GM19240 (cell line): ENCODE data around the gene UBE3A.

Source experiments
- DNase-seq: peaks from one replicate; pipeline ENCODE4 v3.0.0; 2011; ENCODE audit warnings: low spot score; ENCODE audit not compliant: insufficient read length

The UBE3A gene

GRCh38 chr15:25406261-25406660 lies 32.6 kb downstream of the UBE3A start:
- DNase-seq = no peak

DNA sequence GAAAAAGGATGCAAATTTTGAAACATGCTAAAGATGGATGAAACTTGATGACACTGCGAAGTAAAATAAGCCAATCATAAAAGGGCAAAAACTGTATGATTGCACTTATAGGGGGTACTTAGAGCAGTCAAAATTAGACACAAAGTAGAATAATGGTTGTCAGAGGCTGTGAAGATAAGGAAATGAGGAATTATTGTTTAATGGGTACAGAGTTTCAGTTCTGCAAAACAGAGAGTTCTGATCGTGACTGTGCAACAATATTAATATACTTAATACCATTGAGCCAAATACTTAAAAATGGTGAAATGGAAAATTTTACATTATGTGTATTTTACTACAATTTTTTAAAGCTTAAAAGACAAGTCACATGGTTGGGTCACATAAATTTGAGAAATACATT lies 35.1 kb downstream of the UBE3A start:
- DNase-seq = no peak

DNA sequence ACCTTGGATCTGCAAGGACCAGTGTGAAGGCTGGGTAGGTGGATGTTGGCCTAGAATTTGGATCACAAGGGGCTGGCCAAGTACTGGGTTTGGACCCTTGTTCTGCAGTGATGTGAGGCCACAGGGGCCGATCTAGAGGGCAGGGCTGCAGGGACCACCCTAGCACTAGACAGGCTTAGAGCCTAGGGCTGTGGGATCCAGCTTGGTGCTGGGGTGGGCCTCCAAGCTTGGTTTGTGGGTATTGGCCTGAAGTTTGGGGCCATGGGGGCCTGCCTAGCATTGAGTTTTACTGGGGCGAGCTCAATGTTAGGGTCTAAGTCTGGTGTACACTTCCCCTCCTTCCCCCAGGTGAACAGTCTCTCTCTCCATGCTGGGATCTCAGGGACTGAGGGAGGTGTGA lies 36.5 kb downstream of the UBE3A start:
- no peak for DNase-seq

GRCh38 chr15:25401501-25401900 lies 37.3 kb downstream of the UBE3A start:
- DNase-seq = no peak

DNA sequence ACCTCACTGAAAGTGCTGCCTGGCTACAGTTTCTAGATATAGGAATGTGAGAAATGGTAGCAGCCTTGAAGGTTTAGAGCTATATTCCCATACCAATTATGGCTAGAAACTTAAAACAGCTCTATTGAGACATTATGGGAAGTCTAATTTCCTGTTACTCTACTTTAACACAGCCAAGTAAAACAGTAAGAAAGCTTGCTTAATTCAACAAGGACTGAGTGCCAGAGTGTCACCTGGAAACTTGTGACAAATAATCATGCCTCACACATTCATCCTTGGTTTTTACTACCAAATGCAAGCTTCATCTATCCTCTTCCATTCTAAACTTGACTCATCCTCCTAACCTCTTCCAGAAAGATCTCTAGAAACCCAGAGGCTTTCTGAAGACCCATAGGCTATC lies 41.7 kb downstream of the UBE3A start:
- DNase-seq = no peak

- DNase-seq = no peak
Observed at GRCh38 chr15:25394898-25395297, 43.9 kb downstream of the UBE3A start.

DNA sequence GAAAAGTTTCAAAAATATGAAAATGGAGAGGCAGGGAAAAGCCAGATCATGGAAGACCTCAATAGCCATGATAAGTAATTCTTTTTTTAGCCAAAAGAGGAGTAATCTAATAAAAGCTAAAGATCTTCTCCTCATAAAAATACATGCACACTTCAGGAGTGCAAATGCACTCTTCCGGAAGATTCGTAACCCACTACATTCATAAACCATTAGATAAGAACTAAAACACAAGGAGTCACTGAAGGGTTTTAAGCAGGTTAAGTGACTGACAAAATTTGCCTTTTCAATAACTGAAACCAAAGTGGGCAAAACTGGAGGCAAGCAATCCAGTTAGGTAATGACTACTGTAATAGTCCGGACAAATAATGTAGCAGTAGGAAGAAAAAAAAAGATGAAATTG lies 46.0 kb downstream of the UBE3A start:
- no peak for DNase-seq

GRCh38 chr15:25391971-25392721 lies 46.7 kb downstream of the UBE3A start:
- no peak for DNase-seq

- DNase-seq = no peak
Observed at GRCh38 chr15:25385986-25386385, 52.8 kb downstream of the UBE3A start.

DNA sequence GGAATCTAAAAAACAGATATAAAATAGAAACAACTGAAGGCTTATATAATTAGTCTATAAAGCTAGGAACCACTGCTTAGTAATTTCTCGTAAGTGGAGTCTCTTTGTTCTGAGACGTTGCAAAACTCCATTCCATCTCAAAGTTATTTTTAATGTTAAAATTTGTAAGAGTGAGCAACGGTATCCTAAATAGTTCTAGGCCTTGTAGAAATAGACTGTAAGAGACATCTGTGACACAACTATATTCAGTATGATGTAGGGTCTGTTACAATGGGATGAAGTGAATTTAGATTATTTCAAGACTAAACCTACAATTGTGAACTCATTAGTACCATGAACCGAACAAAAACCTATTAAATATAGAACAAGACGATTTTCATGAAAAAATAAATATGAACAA lies 57.2 kb downstream of the UBE3A start:
- DNase-seq = no peak

- no peak for DNase-seq
Observed at GRCh38 chr15:25378501-25378901, 60.3 kb downstream of the UBE3A start.

- no peak for DNase-seq
Observed at GRCh38 chr15:25375557-25375956, 63.3 kb downstream of the UBE3A start.

DNA sequence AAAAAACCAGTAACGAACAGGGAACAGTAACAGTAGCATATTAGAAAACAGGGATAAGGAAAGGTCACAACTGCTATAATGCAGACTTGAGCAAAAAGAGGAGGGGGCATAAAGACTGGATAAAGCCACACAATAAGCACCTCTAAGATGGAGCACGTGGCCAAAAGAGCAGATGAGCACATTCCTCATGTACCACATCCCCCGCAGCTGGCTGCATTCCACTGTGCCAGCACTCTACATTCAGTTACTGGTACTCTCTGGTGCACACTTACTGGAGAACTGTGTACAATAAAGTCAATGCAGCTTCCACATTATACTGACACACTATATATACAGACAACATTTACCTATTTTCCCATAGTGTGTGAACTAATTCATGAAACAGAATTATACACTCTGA lies 64.7 kb downstream of the UBE3A start:
- no peak for DNase-seq

- no peak for DNase-seq
Observed at GRCh38 chr15:25372298-25372697, 66.5 kb downstream of the UBE3A start.

DNA sequence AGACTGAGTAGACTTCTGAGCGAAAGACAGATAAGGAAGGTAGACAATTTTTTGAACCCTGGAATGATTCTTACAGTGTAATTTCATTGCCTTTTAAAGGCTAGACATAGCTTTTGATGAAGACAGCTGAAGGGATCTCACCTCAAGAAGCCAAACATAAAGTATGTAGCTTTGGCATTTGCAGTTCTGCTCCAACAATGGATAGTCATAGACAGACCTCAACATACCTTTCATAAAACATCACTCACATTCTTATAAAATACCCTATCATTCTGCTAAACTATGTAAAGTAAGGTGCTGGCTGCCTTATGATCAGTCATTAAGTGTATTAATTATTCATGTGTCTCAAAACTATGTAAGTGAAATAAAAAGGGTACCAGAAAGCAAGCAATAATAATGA lies 70.0 kb downstream of the UBE3A start:
- DNase-seq = no peak

GRCh38 chr15:25366058-25366457 lies 72.8 kb downstream of the UBE3A start:
- DNase-seq = no peak

DNA sequence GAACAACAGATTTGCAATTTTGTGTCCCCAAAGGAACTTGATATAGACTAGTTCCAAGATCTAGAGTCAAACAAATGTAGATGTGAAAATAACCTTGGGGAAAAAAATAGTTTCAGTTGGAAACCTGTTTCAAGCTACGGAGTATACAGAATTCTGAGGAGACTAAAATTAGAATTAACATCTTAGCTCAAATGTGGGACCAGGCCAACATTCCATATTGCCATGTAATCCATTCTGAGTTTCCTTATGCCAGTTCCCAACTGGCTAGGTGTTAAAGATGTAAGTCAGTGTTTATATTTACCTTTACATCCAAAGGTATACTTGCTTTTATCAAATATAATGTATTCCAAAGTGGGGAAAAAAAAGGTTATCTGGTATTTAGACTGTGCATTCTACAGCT lies 76.3 kb downstream of the UBE3A start:
- no peak for DNase-seq

- no peak for DNase-seq
Observed at GRCh38 chr15:25347707-25348106, 91.1 kb downstream of the UBE3A start.

DNA sequence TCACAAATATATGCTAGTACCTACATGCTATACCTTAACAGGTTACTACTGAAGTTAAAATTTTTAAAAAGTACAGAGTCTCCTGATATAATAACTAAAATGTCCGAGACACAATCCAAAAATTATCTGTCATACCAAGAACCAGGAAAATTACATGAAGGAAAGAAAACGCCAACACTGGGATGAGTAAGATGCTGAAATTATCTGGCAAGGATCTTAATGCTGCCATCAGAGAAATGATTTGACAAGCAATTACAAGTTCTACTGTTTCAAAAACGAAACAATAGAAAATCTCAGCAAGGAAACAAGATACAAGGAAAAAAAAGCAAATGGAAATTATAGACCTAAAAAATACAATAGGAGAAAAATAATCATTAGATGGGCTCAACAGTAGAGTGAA lies 92.5 kb downstream of the UBE3A start:
- no peak for DNase-seq

- DNase-seq = no peak
Observed at GRCh38 chr15:25345943-25346342, 92.9 kb downstream of the UBE3A start.

DNA sequence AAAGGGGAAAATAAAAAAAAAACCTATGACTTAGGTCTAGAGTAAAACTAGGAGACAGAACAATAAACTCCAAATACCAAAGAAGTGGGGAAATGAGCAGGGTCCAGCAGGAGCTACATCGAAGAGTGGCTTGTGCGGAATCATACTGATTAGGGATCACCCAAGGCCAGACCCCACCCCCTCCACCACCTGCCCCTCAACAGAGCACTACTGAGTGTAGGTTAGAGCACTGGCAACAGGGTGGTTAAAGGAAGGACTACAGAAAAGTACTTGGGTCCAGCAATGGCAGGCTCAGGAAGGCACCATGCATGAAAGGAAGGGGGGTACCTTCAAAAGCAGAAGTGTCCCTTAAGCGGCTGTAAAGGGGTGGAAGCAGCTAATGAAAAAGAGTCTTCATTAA lies 96.2 kb downstream of the UBE3A start:
- no peak for DNase-seq

DNA sequence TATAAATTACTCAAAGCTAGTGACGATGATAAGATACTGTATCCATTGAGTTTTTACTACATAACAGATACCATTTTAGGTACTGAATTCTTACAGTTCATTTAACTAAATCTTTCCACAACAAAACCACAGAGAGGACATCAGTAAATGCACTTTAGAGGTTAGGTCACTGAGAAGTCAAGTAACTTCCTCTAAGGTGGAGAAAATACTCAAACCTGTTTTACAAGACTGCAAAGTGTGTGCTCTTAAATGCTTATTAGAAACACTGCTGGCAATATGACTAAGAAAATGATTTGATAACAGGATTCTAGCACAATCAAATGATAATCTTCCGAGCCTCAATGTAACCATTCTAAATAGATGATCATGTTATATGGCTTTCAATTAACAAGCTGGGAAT lies 99.4 kb downstream of the UBE3A start:
- no peak for DNase-seq

- DNase-seq = no peak
Observed at GRCh38 chr15:25335279-25335678, 103.5 kb downstream of the UBE3A start.

DNA sequence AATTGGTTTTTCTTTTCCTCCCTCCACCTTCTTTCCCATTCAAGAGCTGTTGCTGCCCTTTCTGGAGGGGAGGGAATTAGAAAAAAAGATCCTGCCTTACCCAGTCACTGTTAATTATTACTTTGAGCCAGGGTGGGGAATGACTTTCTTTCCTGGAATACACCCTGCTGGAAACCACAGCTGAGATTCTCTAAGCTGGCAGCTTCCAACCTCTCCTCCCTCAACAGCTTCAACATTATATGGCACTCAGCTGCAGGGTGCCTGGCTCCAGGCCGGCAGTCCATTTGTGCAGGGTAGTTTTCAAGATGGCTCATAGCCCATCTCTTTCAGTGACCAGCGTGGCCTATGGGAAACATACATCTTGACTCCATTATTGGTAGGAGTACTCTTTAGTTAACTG lies 105.8 kb downstream of the UBE3A start:
- DNase-seq = no peak
